Natural killer cell (primary cell): ENCODE data around the gene RRP36. TPM values are rescaled to one million over a fixed set of nuclear protein-coding genes. Genes with fewer than 3 reads are reported as not detected.

Experiments used
- ATAC-seq, 3 donors: fragments of 150-1000 bp in 2 of 3; fragments of 200-7000 bp in 1 of 3; cut with Tn5 transposase; 1 replicate in 1 of 3; 2 replicates in 2 of 3; pipeline ENCODE4 v1.10.0; 2021; ENCODE audit warnings: mild to moderate bottlenecking in 2 of 3, moderate library complexity in 2 of 3
- DNase-seq, 2 donors: peaks; one replicate each; pipeline versions ENCODE4 v3.0.0 to v3.0.0-alpha.2; 2013 to 2021; ENCODE audit warnings: mixed read lengths in 1 of 2
- H3K27ac ChIP-seq: one replicate; pipeline ENCODE4 v1.5.1; 2013; ENCODE audit warnings: mild to moderate bottlenecking, low read length
- H3K27me3 ChIP-seq: one replicate; pipeline ENCODE4 v1.6.1; 2013; ENCODE audit warnings: low read length; ENCODE audit not compliant: control insufficient read depth, insufficient read depth
- H3K36me3 ChIP-seq: one replicate; pipeline ENCODE4 v1.6.1; 2013; ENCODE audit warnings: low read length; ENCODE audit not compliant: control insufficient read depth, insufficient read depth
- H3K4me1 ChIP-seq: one replicate; pipeline ENCODE4 v1.6.1; 2013; ENCODE audit warnings: low read length; ENCODE audit not compliant: control insufficient read depth, insufficient read depth
- H3K4me3 ChIP-seq: one replicate; pipeline ENCODE4 v1.5.1; 2013; ENCODE audit warnings: low read length
- H3K9me3 ChIP-seq: one replicate; pipeline ENCODE4 v1.6.1; 2013; ENCODE audit warnings: low read length; ENCODE audit not compliant: control insufficient read depth, insufficient read depth
- H3K27ac Mint-ChIP-seq, 2 donors: one replicate each; pipeline ENCODE4 v1.8.0; 2022; ENCODE audit warnings: mild to moderate bottlenecking in 2 of 2, mixed read lengths in 2 of 2, moderate library complexity in 1 of 2
- H3K27me3 Mint-ChIP-seq, 2 donors: one replicate each; pipeline ENCODE4 v1.8.0; 2022; ENCODE audit warnings: low read depth in 2 of 2, mixed read lengths in 2 of 2
- H3K36me3 Mint-ChIP-seq: one replicate; pipeline ENCODE4 v1.8.0; 2022; ENCODE audit warnings: mixed read lengths
- H3K4me1 Mint-ChIP-seq, 2 donors: one replicate each; pipeline ENCODE4 v1.8.0; 2022; ENCODE audit warnings: mixed read lengths in 2 of 2
- H3K4me3 Mint-ChIP-seq: one replicate; pipeline ENCODE4 v1.8.0; 2022; ENCODE audit warnings: mild to moderate bottlenecking, moderate library complexity, mixed read lengths
- H3K9me3 Mint-ChIP-seq, 2 donors: one replicate each; pipeline ENCODE4 v1.8.0; 2022; ENCODE audit warnings: mixed read lengths in 2 of 2
- WGBS: methylation state at CpG from one replicate; pipeline ENCODE4 v1.1.7; 2013; ENCODE audit warnings: missing lambda C conversion rate; ENCODE audit not compliant: insufficient coverage; 5-methylcytosine and 5-hydroxymethylcytosine counted together
- intact Hi-C: fragments of 100-400 bp; cut with micrococcal nuclease; formaldehyde crosslinking; loops from one replicate; pipeline ENCODE4 v1.14.2; 2022
- total RNA-seq, 4 donors: library from RNA; stranded (reverse); fragments of 120-200 nt in 1 of 4; gene quantifications; one replicate each; pipeline versions ENCODE4 v1.2.3 to v1.2.4, GENCODE V29; 2013 to 2022
- TF ChIP-seq, protein P1 (sequence below): fragments of 200-600 bp; IDR thresholded peaks from one replicate; pipeline ENCODE4 v1.8.0; 2022; ENCODE audit warnings: antibody characterized with exemption

Gene RRP36
- total RNA-seq, 3 donors from 2014 or later (not counting 1 experiment from before 2014, with no cell fraction given): 33.1 to 43.9 (median 38.7) TPM

DNA sequence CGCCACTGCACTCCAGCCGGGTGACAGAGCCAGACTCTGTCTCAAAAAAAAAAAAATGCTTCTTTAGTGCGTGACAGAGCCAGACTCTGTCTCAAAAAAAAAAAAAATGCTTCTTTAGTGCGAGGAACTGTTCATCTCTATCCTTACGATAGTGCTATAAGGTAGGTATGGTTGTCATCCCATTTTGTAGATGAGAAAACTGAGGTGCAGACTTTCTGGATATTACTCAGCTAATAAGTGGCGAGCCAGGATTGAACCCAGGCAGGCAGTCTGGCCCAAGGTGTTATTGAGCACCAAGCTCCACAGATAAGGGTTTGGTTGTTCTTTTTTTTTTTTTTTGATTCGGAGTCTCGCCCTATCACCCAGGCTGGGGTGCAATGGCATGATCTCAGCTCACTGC is 19.6 kb upstream of the RRP36 start:
- TF ChIP-seq, protein P1, sequence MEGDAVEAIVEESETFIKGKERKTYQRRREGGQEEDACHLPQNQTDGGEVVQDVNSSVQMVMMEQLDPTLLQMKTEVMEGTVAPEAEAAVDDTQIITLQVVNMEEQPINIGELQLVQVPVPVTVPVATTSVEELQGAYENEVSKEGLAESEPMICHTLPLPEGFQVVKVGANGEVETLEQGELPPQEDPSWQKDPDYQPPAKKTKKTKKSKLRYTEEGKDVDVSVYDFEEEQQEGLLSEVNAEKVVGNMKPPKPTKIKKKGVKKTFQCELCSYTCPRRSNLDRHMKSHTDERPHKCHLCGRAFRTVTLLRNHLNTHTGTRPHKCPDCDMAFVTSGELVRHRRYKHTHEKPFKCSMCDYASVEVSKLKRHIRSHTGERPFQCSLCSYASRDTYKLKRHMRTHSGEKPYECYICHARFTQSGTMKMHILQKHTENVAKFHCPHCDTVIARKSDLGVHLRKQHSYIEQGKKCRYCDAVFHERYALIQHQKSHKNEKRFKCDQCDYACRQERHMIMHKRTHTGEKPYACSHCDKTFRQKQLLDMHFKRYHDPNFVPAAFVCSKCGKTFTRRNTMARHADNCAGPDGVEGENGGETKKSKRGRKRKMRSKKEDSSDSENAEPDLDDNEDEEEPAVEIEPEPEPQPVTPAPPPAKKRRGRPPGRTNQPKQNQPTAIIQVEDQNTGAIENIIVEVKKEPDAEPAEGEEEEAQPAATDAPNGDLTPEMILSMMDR: no peak
- Histone ChIP-seq H3K9me3 (no peaks in the 10 kb centered on the region), H3K36me3 (peaks cover 11% of the 10 kb centered on the region), H3K4me1 (no peaks in the 10 kb centered on the region), H3K4me3 (no peak overlapping the region), H3K27ac (no peak overlapping the region), H3K27me3 (no peaks in the 10 kb centered on the region)
- H3K27me3 Mint-ChIP-seq: no peaks in the 10 kb centered on the region
- peaks cover 0 to 11% of the 10 kb centered on the region in 2 donors for H3K4me1 Mint-ChIP-seq
- intact Hi-C loops: no loop called here
- H3K4me3 Mint-ChIP-seq: no peak overlapping the region
- ATAC-seq: no peak
- H3K36me3 Mint-ChIP-seq: no peaks in the 10 kb centered on the region
- no peaks in the 10 kb centered on the region for H3K9me3 Mint-ChIP-seq
- 95% methylated on average over 7 of the region's 8 CpGs for WGBS
- H3K27ac Mint-ChIP-seq: no peak overlapping the region
- DNase-seq: no peak

- Histone ChIP-seq H3K4me1 (no peaks in the 10 kb centered on the region), H3K9me3 (no peaks in the 10 kb centered on the region), H3K27me3 (no peaks in the 10 kb centered on the region), H3K4me3 (no peak overlapping the region), H3K36me3 (peaks cover 46% of the 10 kb centered on the region), H3K27ac (no peak overlapping the region)
- ATAC-seq (no peak), DNase-seq (no peak)
- no peaks in the 10 kb centered on the region for H3K27me3 Mint-ChIP-seq
- no peak overlapping the region for H3K27ac Mint-ChIP-seq
- TF ChIP-seq, protein P1: no peak
- H3K4me3 Mint-ChIP-seq: no peak overlapping the region
- intact Hi-C loops: no loop called here
- no peaks in the 10 kb centered on the region for H3K36me3 Mint-ChIP-seq
- 96% methylated on average over 5 of the region's 5 CpGs for WGBS
- no peaks in the 10 kb centered on the region for H3K9me3 Mint-ChIP-seq
- peaks cover 0 to 6% of the 10 kb centered on the region in 2 donors for H3K4me1 Mint-ChIP-seq
Measured at GRCh38 chr6:43005844-43006243, 15.6 kb upstream of the RRP36 start.

DNA sequence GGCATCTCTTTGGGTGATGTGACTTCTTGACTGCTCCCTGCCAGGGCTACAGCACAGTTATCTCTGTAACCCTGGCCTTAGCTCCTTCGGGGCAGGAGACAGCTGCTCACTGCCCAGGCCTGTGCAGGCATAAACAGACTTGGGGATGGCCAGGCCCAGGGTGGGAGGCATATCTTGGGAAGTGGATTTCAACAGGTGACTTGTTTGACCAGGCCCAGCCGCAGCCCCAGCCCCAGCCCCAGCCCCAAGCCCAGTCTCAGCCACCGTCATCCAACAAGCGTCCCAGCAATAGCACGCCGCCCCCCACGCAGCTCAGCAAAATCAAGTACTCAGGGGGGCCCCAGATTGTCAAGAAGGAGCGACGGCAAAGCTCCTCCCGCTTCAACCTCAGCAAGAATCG is 15.2 kb upstream of the RRP36 start:
- H3K27me3 ChIP-seq: no peaks in the 10 kb centered on the region
- Mint-ChIP-seq H3K27me3 (no peaks in the 10 kb centered on the region), H3K9me3 (no peaks in the 10 kb centered on the region), H3K36me3 (no peaks in the 10 kb centered on the region), H3K4me1 (peaks cover 0 to 5% of the 10 kb centered on the region in 2 donors), H3K27ac (no peak overlapping the region), H3K4me3 (no peak overlapping the region)
- DNase-seq (no peak), ATAC-seq (no peak)
- H3K4me1 ChIP-seq: no peaks in the 10 kb centered on the region
- WGBS: 96% methylated on average over 11 of the region's 11 CpGs
- intact Hi-C loops: no loop called here
- H3K36me3 ChIP-seq: peaks cover 48% of the 10 kb centered on the region
- H3K4me3 ChIP-seq: no peak overlapping the region
- H3K9me3 ChIP-seq: no peaks in the 10 kb centered on the region
- TF ChIP-seq, protein P1: no peak
- no peak overlapping the region for H3K27ac ChIP-seq

GRCh38 chr6:43007126-43007525 is 14.3 kb upstream of the RRP36 start:
- intact Hi-C loops: no loop called here
- H3K27ac ChIP-seq: no peak overlapping the region
- 97% methylated on average over 9 of the region's 9 CpGs for WGBS
- no peaks in the 10 kb centered on the region for H3K9me3 ChIP-seq
- H3K4me3 ChIP-seq: no peak overlapping the region
- Mint-ChIP-seq H3K4me3 (no peak overlapping the region), H3K4me1 (peaks cover 0 to 14% of the 10 kb centered on the region in 2 donors), H3K36me3 (no peaks in the 10 kb centered on the region), H3K27ac (peak overlapping the region in 1 of 2 donors; percentile 23), H3K9me3 (no peaks in the 10 kb centered on the region), H3K27me3 (no peaks in the 10 kb centered on the region)
- ATAC-seq: no peak
- peaks cover 3% of the 10 kb centered on the region for H3K4me1 ChIP-seq
- DNase-seq: no peak
- TF ChIP-seq, protein P1: no peak
- peaks cover 55% of the 10 kb centered on the region for H3K36me3 ChIP-seq
- no peaks in the 10 kb centered on the region for H3K27me3 ChIP-seq
